Neuronal stem cell (in vitro differentiated cells): ENCODE measurements around the gene PPP3CA.

Experiments
- DNase-seq: peaks from one replicate; pipeline ENCODE4 v3.0.0-alpha.2; 2013; ENCODE audit warnings: low spot score
- H2AFZ ChIP-seq: one replicate; pipeline ENCODE4 v1.6.1; 2013; ENCODE audit warnings: mild to moderate bottlenecking, low read length, inconsistent platforms
- H2AK5ac ChIP-seq: 2 replicates; pipeline ENCODE4 v1.6.1; 2013; ENCODE audit warnings: low read depth, mild to moderate bottlenecking, inconsistent platforms, low read length, moderate library complexity, mixed read lengths
- H2BK120ac ChIP-seq: 2 replicates; pipeline ENCODE4 v1.6.1; 2013; ENCODE audit warnings: low read depth, mild to moderate bottlenecking, inconsistent platforms, low read length, moderate library complexity, mixed read lengths
- H2BK12ac ChIP-seq: one replicate; pipeline ENCODE4 v1.6.1; 2013; ENCODE audit warnings: low read length, inconsistent platforms
- H2BK15ac ChIP-seq: 2 replicates; pipeline ENCODE4 v1.6.1; 2013; ENCODE audit warnings: mild to moderate bottlenecking, low read length, inconsistent platforms, mixed read lengths
- H2BK5ac ChIP-seq: one replicate; pipeline ENCODE4 v1.6.1; 2013; ENCODE audit warnings: inconsistent platforms, mild to moderate bottlenecking, low read length, moderate library complexity
- H3K14ac ChIP-seq: one replicate; pipeline ENCODE4 v1.6.1; 2013; ENCODE audit warnings: low read length, inconsistent platforms
- H3K18ac ChIP-seq: 2 replicates; pipeline ENCODE4 v1.6.1; 2013; ENCODE audit warnings: low read length, inconsistent platforms
- H3K23ac ChIP-seq: 2 replicates; pipeline ENCODE4 v1.6.1; 2013; ENCODE audit warnings: low read depth, mild to moderate bottlenecking, mixed read lengths, low read length, inconsistent platforms; ENCODE audit not compliant: poor library complexity
- H3K27ac ChIP-seq: replicated peaks from 3 replicates; pipeline ENCODE4 v1.5.1; 2013; ENCODE audit warnings: low read length, inconsistent platforms
- H3K27me3 ChIP-seq, 3 experiments: 2 replicates each; pipeline ENCODE4 v1.6.1; 2013; ENCODE audit warnings: low read length in 3 of 3, mild to moderate bottlenecking in 2 of 3, inconsistent platforms in 1 of 3, low read depth in 1 of 3, mixed read lengths in 1 of 3, moderate library complexity in 1 of 3; ENCODE audit not compliant: control insufficient read depth in 3 of 3, insufficient read depth in 3 of 3
- H3K36me3 ChIP-seq, 2 donors: replicated peaks in 1 of 2; 2 replicates each; pipeline ENCODE4 v1.6.1; 2013; ENCODE audit warnings: low read length in 2 of 2; ENCODE audit not compliant: control insufficient read depth in 2 of 2, insufficient read depth in 2 of 2
- H3K4ac ChIP-seq: 2 replicates; pipeline ENCODE4 v1.6.1; 2013; ENCODE audit warnings: inconsistent platforms, mild to moderate bottlenecking, low read length, moderate library complexity
- H3K4me1 ChIP-seq, 2 donors: 1 replicate in 1 of 2; 2 replicates in 1 of 2; pipeline ENCODE4 v1.6.1; 2013; ENCODE audit warnings: low read length in 2 of 2, low read depth in 1 of 2; ENCODE audit not compliant: control insufficient read depth in 2 of 2, insufficient read depth in 1 of 2
- H3K4me2 ChIP-seq: one replicate; pipeline ENCODE4 v1.6.1; 2013; ENCODE audit warnings: mild to moderate bottlenecking, low read length, inconsistent platforms; ENCODE audit not compliant: insufficient read depth, poor library complexity, severe bottlenecking
- H3K4me3 ChIP-seq, 2 donors: 2 replicates each; pipeline ENCODE4 v1.5.1; 2013; ENCODE audit warnings: low read length in 2 of 2, mild to moderate bottlenecking in 2 of 2, inconsistent platforms in 1 of 2, moderate library complexity in 1 of 2
- H3K79me1 ChIP-seq: one replicate; pipeline ENCODE4 v1.6.1; 2013; ENCODE audit warnings: low read depth, mild to moderate bottlenecking, inconsistent platforms, low read length, moderate library complexity
- H3K9ac ChIP-seq: one replicate; pipeline ENCODE4 v1.6.1; 2013; ENCODE audit warnings: mild to moderate bottlenecking, low read depth, low read length, inconsistent platforms; ENCODE audit not compliant: poor library complexity
- H3K9me3 ChIP-seq, 2 donors: replicated peaks in 1 of 2; 2 replicates each; pipeline versions ENCODE3 to v1.6.1; 2013; ENCODE audit warnings: low read length in 2 of 2, mild to moderate bottlenecking in 2 of 2, inconsistent platforms in 1 of 2, low read depth in 1 of 2, mixed read lengths in 1 of 2, moderate library complexity in 1 of 2; ENCODE audit not compliant: control insufficient read depth in 2 of 2, insufficient read depth in 1 of 2
- H4K8ac ChIP-seq: one replicate; pipeline ENCODE4 v1.6.1; 2013; ENCODE audit warnings: low read depth, mild to moderate bottlenecking, inconsistent platforms, low read length, moderate library complexity
- H4K91ac ChIP-seq: one replicate; pipeline ENCODE4 v1.6.1; 2013; ENCODE audit warnings: low read length, low read depth, mild to moderate bottlenecking, inconsistent platforms; ENCODE audit not compliant: poor library complexity
- WGBS, 2 donors: extraction: QIAGEN DNeasy Blood & Tissue Kit; methylation state at CpG; one replicate each; pipeline ENCODE4 v1.1.7; 2013; ENCODE audit warnings: missing lambda C conversion rate in 2 of 2, mixed read lengths in 1 of 2; ENCODE audit not compliant: insufficient read length in 2 of 2, insufficient replicate concordance in 1 of 2; ENCODE audit errors: extremely low coverage in 2 of 2; 5-methylcytosine and 5-hydroxymethylcytosine counted together

PPP3CA gene

DNA sequence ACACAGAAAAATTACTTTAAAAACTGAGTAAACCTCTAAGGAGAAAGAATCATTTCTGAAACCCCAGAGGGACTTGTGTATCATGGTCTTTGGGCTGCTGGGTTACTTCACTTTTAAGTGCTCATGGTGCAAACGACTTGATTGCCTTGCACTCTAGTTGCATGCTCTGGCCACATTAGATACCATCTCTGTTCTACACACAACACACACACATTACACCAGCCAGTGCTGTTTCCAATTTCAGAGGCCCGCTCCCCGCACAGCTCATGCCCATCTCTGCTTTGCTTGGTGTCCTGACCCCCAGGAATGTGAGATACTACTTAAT, 2.1 kb downstream of the PPP3CA start:
- Histone ChIP-seq H3K4me2 (peak overlapping the region; percentile 55), H2BK12ac (no peak overlapping the region)

DNA sequence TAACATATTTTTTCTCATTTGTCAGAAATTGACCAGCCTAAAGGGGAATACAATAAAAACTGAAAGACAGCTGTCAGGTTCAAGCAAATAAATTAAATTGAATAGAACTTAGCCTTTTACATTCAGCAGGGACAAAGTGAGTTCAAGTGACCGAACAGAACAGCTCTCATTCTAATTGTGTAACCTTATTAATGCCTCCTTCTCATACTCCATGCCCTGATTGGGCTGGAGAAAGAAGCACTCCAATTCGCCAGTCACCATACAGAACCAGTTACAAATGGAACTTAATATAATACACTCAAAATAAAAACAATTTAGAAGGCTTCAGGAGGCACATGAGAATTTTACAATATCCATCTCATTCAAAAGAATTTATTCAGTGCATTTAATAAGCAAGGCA, 8.0 kb downstream of the PPP3CA start:
- H2BK15ac ChIP-seq = no peak overlapping the region
- no peak for DNase-seq
- no peaks in the 10 kb centered on the region for H3K9me3 ChIP-seq
- H3K4me3 ChIP-seq = no peak overlapping the region
- no peak overlapping the region for H3K14ac ChIP-seq
- H3K4ac ChIP-seq = no peak overlapping the region
- no peak overlapping the region for H2AK5ac ChIP-seq
- H3K4me2 ChIP-seq = no peak overlapping the region
- no peak overlapping the region for H4K8ac ChIP-seq
- WGBS, 2 donors = no CpG with 5 or more reads among the region's 2 CpGs
- H3K36me3 ChIP-seq = no peaks in the 10 kb centered on the region
- H2AFZ ChIP-seq = no peak overlapping the region
- H3K27me3 ChIP-seq = no peaks in the 10 kb centered on the region
- H3K79me1 ChIP-seq = no peaks in the 10 kb centered on the region
- no peak overlapping the region for H2BK12ac ChIP-seq
- H3K4me1 ChIP-seq = peaks cover 0 to 2% of the 10 kb centered on the region in 2 donors
- no peak overlapping the region for H2BK120ac ChIP-seq
- H3K27ac ChIP-seq = no peak overlapping the region
- H2BK5ac ChIP-seq = no peak overlapping the region
- no peak overlapping the region for H3K18ac ChIP-seq
- no peak overlapping the region for H3K23ac ChIP-seq
- H4K91ac ChIP-seq = no peak overlapping the region
- H3K9ac ChIP-seq = no peak overlapping the region

More for the DNA sequence above, 2.1 kb downstream of the PPP3CA start:
- Histone ChIP-seq H4K91ac (no peak overlapping the region), H3K27me3 (peaks cover 0 to 14% (median 0%) of the 10 kb centered on the region in 3 experiments), H3K79me1 (peaks cover 4% of the 10 kb centered on the region), H4K8ac (no peak overlapping the region), H3K9me3 (no peaks in the 10 kb centered on the region), H3K4ac (no peak overlapping the region), H3K4me3 (peak overlapping the region; percentile 86 to 90), H2BK5ac (no peak overlapping the region), H2BK120ac (no peak overlapping the region), H3K4me1 (peaks cover 0 to 6% of the 10 kb centered on the region in 2 donors), H3K9ac (peak overlapping the region; percentile 15), H2AFZ (peak overlapping the region; percentile 100), H3K18ac (peak overlapping the region; percentile 18), H2BK15ac (no peak overlapping the region), H3K14ac (no peak overlapping the region), H3K23ac (no peak overlapping the region), H3K36me3 (no peaks in the 10 kb centered on the region), H3K27ac (peak overlapping the region; percentile 50), H2AK5ac (no peak overlapping the region)
- no CpG with 5 or more reads among the region's 3 CpGs for WGBS, 2 donors
- DNase-seq = no peak

DNA sequence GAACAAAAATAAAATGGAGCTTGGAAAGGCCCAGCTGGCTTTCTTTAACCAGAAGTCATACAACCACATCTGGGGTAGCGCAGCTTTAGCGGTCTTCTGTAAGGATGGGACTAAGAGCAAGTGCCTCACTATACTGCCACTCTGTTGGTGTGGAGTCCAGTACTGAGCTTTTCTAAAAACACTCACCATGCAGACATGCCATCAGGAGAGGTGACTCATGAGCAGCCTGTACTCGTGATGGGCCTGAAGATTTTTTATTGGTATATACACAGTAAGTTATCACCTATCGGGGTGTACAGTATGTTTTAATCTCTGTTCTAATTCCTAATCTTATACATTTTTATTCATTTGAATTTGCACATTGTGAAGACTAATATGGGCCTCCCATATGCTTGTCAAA, 9.6 kb downstream of the PPP3CA start:
- H3K23ac ChIP-seq = no peak overlapping the region
- H2BK15ac ChIP-seq = no peak overlapping the region
- H3K36me3 ChIP-seq = no peaks in the 10 kb centered on the region
- no peak overlapping the region for H3K4ac ChIP-seq
- H2BK120ac ChIP-seq = no peak overlapping the region
- DNase-seq = no peak
- no peaks in the 10 kb centered on the region for H3K27me3 ChIP-seq
- H3K18ac ChIP-seq = no peak overlapping the region
- H2BK5ac ChIP-seq = no peak overlapping the region
- H3K27ac ChIP-seq = no peak overlapping the region
- WGBS, 2 donors = no CpG with 5 or more reads among the region's 4 CpGs
- H2AK5ac ChIP-seq = no peak overlapping the region
- H4K91ac ChIP-seq = no peak overlapping the region
- no peak overlapping the region for H3K4me3 ChIP-seq
- peaks cover 0 to 2% of the 10 kb centered on the region in 2 donors for H3K4me1 ChIP-seq
- H2BK12ac ChIP-seq = no peak overlapping the region
- H2AFZ ChIP-seq = no peak overlapping the region
- H3K9me3 ChIP-seq = no peaks in the 10 kb centered on the region
- H3K14ac ChIP-seq = no peak overlapping the region
- no peak overlapping the region for H4K8ac ChIP-seq
- H3K9ac ChIP-seq = no peak overlapping the region
- H3K79me1 ChIP-seq = no peaks in the 10 kb centered on the region
- no peak overlapping the region for H3K4me2 ChIP-seq

- no peaks in the 10 kb centered on the region for H3K27me3 ChIP-seq
- H3K4me2 ChIP-seq = no peak overlapping the region
- H3K79me1 ChIP-seq = peaks cover 2% of the 10 kb centered on the region
- no peak overlapping the region for H2AFZ ChIP-seq
- no peak for DNase-seq
- no peak overlapping the region for H2BK120ac ChIP-seq
- H2BK5ac ChIP-seq = no peak overlapping the region
- H3K9me3 ChIP-seq = no peaks in the 10 kb centered on the region
- no CpG with 5 or more reads among the region's 6 CpGs for WGBS, 2 donors
- no peak overlapping the region for H3K14ac ChIP-seq
- no peak overlapping the region for H2AK5ac ChIP-seq
- H3K9ac ChIP-seq = no peak overlapping the region
- no peak overlapping the region for H3K23ac ChIP-seq
- peaks cover 0 to 2% of the 10 kb centered on the region in 2 donors for H3K4me1 ChIP-seq
- H4K8ac ChIP-seq = no peak overlapping the region
- no peak overlapping the region for H4K91ac ChIP-seq
- no peak overlapping the region for H3K27ac ChIP-seq
- no peak overlapping the region for H2BK15ac ChIP-seq
- H3K4ac ChIP-seq = no peak overlapping the region
- no peak overlapping the region for H3K4me3 ChIP-seq
- H3K18ac ChIP-seq = no peak overlapping the region
- H2BK12ac ChIP-seq = no peak overlapping the region
- no peaks in the 10 kb centered on the region for H3K36me3 ChIP-seq
These were observed 12.3 kb downstream of the PPP3CA start for GRCh38 chr4:101334963-101335572.
